NB4 (cell line): ENCODE data around the gene CDH22.
A peak's percentile ranks its signal among the peaks of the same experiment; 100 is the strongest.

ENCODE experiments used
- DNase-seq: peaks from one replicate; pipeline ENCODE4 v3.0.0; 2010; ENCODE audit warnings: low read depth
- H3K4me3 ChIP-seq: one replicate; pipeline ENCODE4 v1.5.1; 2011; ENCODE audit warnings: mild to moderate bottlenecking, low read depth, low read length, moderate library complexity
- CTCF ChIP-seq: IDR thresholded peaks from one replicate; pipeline ENCODE4 v1.5.1; 2012; ENCODE audit warnings: low read depth, low read length
- MAX ChIP-seq: IDR thresholded peaks from 2 replicates; pipeline ENCODE4 v1.6.1; 2011; ENCODE audit warnings: low read depth, low read length
- MYC ChIP-seq: IDR thresholded peaks from 2 replicates; pipeline ENCODE4 v1.6.1; 2011; ENCODE audit warnings: low read depth, low read length
- POLR2A ChIP-seq: IDR thresholded peaks from 2 replicates; pipeline ENCODE4 v1.6.1; 2011; ENCODE audit warnings: mild to moderate bottlenecking; ENCODE audit not compliant: insufficient read length; ENCODE audit errors: extremely low read depth

The CDH22 gene

DNA sequence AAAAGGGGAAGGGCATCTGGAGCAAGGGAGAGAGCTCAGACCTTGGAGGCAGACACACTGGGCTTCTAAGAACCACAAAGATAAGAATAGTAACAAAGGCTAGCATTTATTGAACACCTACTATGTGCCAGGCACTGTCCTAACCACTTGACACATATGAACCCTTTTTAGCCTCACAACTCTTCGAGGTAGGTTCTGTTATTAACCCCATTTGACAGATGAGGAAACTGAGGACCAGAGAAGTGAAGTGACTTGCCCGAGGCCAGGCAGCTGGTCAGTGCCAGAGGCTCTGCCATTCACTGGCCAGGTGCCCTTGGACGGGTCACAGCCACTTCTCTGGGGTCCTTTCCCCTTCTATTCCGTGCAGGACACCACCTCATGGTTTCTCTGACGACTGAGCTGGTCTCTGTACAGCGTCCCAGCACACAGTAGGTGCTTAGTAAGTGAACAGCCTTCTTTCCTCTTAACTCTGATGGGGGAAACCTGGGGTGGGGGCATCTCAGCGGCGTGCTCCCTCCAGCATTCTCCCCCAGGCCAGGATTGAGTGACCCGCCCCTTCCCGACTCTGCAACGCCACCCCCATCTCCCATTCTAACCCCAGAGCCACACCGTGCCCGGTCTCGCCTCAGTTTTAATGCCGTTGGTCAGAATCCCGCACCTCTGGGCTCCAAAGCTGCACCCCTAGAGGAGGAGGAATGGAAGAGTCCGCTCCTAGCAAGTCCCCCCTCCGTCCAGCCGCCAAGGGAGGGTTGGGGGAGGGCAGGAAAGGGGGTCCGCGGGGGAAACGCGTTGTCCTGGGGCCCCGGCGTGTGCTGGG is 134.4 kb downstream of the CDH22 start:
- no peak overlapping the region for H3K4me3 ChIP-seq
- TF ChIP-seq MAX (no peak), CTCF (no peak), POLR2A (no peak), MYC (no peak)
- no peak for DNase-seq

DNA sequence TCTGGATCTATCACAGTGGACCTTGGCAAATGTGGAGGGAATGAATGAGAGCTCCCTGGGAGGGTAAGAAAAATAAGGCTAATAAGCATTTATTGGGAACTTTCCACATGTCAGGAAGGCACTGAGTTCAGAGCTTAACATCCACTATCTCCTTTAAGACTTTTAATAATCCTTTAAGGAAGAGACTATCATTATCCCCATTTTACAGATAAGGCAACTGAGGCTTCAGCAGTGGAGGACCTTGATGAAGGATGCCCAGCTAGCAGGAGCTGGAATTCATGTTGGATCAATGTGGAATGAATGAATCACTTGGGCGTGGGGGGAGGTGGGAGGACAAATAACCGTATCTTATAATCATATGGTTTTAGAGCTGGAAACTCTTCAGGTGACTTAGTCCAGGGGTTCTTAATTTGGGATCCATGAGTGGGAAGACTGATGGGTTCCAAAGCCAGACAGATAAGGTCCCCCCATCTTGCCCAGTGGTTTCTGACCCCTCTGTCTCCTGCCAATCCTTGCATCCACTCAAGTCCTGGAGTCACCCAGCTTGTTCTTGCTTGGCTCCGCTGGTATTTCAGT is 135.2 kb downstream of the CDH22 start:
- no peak for DNase-seq
- TF ChIP-seq MAX (no peak), POLR2A (no peak), MYC (no peak), CTCF (no peak)
- H3K4me3 ChIP-seq: no peak overlapping the region

- TF ChIP-seq CTCF: no peak
- TF ChIP-seq MYC: no peak
- TF ChIP-seq POLR2A: no peak
- no peak for TF ChIP-seq MAX
- no peak overlapping the region for H3K4me3 ChIP-seq
- DNase-seq: no peak
Observed at GRCh38 chr20:46172455-46172854, 135.8 kb downstream of the CDH22 start.

DNA sequence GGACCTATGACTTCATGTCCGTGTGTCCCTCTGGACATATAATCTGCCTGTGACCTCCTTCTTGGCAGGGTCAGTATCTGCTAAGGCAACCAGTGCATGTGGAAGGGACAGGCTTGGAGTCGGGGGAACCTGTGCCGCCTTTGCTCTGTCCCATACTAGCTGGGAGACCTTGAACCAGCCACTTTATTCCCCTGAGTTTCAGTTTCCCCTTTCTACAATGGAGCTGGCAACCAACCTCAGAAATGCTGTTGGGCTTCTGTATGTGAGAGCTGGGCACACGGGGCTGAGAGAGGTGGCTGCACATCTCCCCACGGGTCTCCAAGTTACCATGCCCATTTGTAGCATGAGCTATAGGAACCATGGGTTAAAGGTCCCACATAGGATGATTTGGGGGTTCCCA is 136.4 kb downstream of the CDH22 start:
- DNase-seq: peak; percentile 60
- no peak overlapping the region for H3K4me3 ChIP-seq
- TF ChIP-seq CTCF: no peak
- no peak for TF ChIP-seq POLR2A
- TF ChIP-seq MYC: no peak

- no peak overlapping the region for H3K4me3 ChIP-seq
- DNase-seq: no peak
- TF ChIP-seq POLR2A: no peak
- no peak for TF ChIP-seq MYC
- no peak for TF ChIP-seq CTCF
Observed at GRCh38 chr20:46171476-46171875, 136.8 kb downstream of the CDH22 start.
